IPS-18a (cell line): ENCODE measurements around the gene SERPINC1.
"Not testable (repeated sequence)": the region's sequence is repeated elsewhere in the genome, so short reads cannot be mapped to it uniquely, and the experiment has no call there.

ENCODE experiments used
- H3K27ac ChIP-seq: one replicate; pipeline ENCODE4 v1.5.1; 2013; ENCODE audit warnings: low read length
- H3K27me3 ChIP-seq: one replicate; pipeline ENCODE4 v1.6.1; 2013; ENCODE audit warnings: mild to moderate bottlenecking, low read length; ENCODE audit not compliant: control insufficient read depth, insufficient read depth
- H3K36me3 ChIP-seq: one replicate; pipeline ENCODE4 v1.6.1; 2013; ENCODE audit warnings: low read depth, low read length; ENCODE audit not compliant: control insufficient read depth
- H3K4me1 ChIP-seq: one replicate; pipeline ENCODE4 v1.6.1; 2013; ENCODE audit warnings: low read depth, low read length; ENCODE audit not compliant: control insufficient read depth
- H3K4me3 ChIP-seq: one replicate; pipeline ENCODE4 v1.5.1; 2013; ENCODE audit warnings: low read length
- H3K9ac ChIP-seq: one replicate; pipeline ENCODE4 v1.6.1; 2013; ENCODE audit warnings: mild to moderate bottlenecking, low read length, moderate library complexity
- H3K9me3 ChIP-seq: one replicate; pipeline ENCODE4 v1.6.1; 2013; ENCODE audit warnings: low read depth, low read length; ENCODE audit not compliant: control insufficient read depth

SERPINC1 gene

DNA sequence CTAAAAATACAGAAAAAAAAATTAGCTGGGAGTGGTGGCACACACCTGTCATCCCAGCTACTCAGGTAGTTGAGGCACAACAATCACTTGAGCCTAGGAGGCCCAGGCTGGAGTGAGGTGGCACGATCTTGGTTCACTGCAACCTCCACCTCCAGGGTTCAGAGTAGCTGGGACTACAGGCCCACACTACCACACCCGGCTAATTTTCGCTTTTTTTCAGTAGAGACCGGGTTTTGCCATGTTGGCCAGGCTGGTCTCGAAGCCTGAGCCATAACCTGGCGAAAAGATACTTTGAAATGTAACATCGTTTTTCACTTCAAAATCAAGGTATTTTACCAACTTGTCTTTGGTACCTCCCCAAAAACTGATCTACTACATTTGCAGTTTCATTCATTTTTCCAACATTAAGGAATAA lies 55.4 kb downstream of the SERPINC1 start:
- Histone ChIP-seq H3K27me3 (no peaks in the 10 kb centered on the region), H3K27ac (no peak overlapping the region), H3K36me3 (peaks cover 57% of the 10 kb centered on the region), H3K4me1 (peaks cover 9% of the 10 kb centered on the region), H3K9me3 (peaks cover under 1% of the 10 kb centered on the region), H3K4me3 (no peak overlapping the region), H3K9ac (no peak overlapping the region)

DNA sequence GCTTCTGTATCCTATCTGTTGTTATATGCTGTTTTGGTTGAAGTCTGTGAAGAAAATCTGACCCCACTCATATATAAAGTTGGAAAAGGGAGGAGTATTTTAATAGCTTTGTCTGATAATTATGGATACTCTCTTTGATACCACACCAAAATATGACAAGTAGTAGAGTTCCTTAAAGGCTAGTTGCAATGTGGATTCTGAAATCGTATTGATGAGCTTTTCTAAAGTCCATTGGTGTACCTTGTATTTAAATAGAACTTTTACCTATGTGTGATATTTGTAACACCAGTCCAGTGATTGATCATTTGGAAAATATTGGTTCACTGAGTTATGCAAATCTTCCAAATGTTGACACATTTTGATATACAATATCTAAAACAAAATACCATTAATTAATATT lies 57.1 kb downstream of the SERPINC1 start:
- Histone ChIP-seq H3K27ac (no peak overlapping the region), H3K9me3 (no peaks in the 10 kb centered on the region), H3K4me3 (no peak overlapping the region), H3K4me1 (peaks cover 5% of the 10 kb centered on the region), H3K9ac (no peak overlapping the region), H3K27me3 (no peaks in the 10 kb centered on the region), H3K36me3 (peaks cover 53% of the 10 kb centered on the region)

DNA sequence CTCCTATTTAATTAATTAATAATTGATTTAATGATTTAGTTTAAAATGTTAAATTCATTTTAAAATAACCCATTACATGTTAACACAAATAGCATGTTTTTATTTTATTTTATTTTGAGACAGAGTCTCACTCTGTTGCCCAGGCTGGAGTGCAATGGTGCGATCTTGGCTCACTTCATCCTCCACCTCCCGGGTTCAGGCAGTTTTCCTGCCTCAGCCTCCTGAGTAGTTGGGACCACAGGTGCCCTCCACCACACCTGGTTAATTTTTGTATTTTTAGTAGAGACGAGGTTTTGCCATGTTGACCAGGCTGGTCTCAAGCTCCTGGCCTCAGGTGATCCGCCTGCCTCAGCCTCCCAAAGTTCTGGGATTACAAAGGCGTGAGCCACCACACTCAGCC lies 57.6 kb downstream of the SERPINC1 start:
- peaks cover 51% of the 10 kb centered on the region for H3K36me3 ChIP-seq

DNA sequence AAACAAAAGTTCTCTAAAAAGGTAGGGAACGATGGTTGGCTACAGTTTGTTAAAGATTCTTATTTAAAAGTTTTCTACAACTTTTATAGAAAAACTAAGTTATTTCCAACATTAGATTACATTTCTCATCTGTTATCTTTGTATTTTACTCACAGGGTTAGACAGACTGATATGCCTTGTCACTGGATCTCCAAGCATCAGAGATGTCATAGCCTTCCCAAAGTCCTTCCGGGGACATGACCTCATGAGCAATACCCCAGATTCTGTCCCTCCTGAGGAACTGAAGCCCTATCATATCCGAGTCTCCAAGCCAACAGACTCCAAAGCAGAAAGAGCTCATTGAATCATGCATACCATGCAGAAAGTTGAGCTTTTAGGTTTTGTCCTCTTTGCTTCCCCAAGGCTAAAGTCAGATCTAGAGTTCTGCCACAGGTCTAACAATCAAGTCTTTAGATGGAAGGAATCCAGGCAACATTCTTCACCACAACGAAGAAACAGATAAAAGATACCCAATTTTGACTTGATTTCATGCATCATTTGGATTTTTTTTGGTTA lies 59.7 kb downstream of the SERPINC1 start:
- Histone ChIP-seq H3K36me3 (peaks cover 37% of the 10 kb centered on the region), H3K9me3 (no peaks in the 10 kb centered on the region), H3K27ac (no peak overlapping the region)

More for the DNA sequence above, 57.6 kb downstream of the SERPINC1 start:
- H3K27ac ChIP-seq, H3K4me3 ChIP-seq, H3K9ac ChIP-seq, H3K9me3 ChIP-seq, H3K27me3 ChIP-seq, H3K4me1 ChIP-seq: not testable (repeated sequence)

DNA sequence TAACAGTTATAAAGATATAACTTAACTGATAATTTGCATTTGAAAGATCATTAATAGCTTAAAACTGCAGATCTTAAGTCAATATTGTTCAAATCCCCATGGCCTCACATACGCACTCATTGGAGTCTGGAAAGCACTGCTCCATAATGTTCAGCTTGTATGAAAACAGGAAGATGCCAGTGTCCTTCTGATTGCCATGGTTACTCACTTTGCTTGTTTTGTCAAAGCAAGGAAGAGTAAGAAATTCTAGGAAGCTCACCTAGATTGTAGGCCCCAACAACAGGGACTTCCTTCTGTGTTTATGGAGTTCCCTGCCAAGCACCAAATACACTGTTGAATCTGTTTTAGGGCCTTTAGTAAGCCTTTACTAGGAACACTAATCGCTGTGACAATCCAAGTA lies 60.2 kb downstream of the SERPINC1 start:
- Histone ChIP-seq H3K27ac (no peak overlapping the region), H3K36me3 (peaks cover 37% of the 10 kb centered on the region), H3K9ac (no peak overlapping the region), H3K4me1 (peaks cover 10% of the 10 kb centered on the region), H3K27me3 (no peaks in the 10 kb centered on the region), H3K4me3 (no peak overlapping the region), H3K9me3 (no peaks in the 10 kb centered on the region)

More for the DNA sequence above, 59.7 kb downstream of the SERPINC1 start:
- H3K9ac ChIP-seq: no peak overlapping the region
- no peaks in the 10 kb centered on the region for H3K27me3 ChIP-seq
- H3K4me3 ChIP-seq: no peak overlapping the region
- H3K4me1 ChIP-seq: peaks cover 10% of the 10 kb centered on the region

DNA sequence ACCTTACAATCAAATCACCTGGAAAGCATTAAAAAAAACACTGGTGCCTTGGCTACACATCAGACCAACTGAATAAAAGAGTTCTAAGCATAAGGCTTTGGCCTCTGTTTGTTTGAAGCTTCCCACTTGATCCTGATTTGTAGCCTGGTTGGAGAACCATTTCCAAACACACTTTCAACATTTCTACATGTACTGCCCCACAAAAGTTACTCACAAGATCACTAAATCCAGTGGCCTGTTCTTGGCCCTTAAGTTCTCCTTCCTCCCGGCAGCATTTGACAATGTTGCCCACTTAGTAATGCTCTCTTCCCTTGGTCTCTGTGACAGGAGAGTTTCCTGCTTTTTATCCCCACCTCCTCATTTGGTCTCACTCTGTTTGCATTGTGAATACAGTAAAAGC lies 61.1 kb downstream of the SERPINC1 start:
- H3K4me1 ChIP-seq: peaks cover 10% of the 10 kb centered on the region
- H3K4me3 ChIP-seq: no peak overlapping the region
- no peak overlapping the region for H3K27ac ChIP-seq
- no peak overlapping the region for H3K9ac ChIP-seq
- H3K9me3 ChIP-seq: no peaks in the 10 kb centered on the region
- no peaks in the 10 kb centered on the region for H3K27me3 ChIP-seq
- peaks cover 41% of the 10 kb centered on the region for H3K36me3 ChIP-seq
